NCI-H2081 treated with DMSO at 0.1 percent for 48 hours (cell line): ENCODE measurements around the gene MED1.
"Not testable (repeated sequence)": the region's sequence is repeated elsewhere in the genome, so short reads cannot be mapped to it uniquely, and the experiment has no call there.

Source experiments
- DNase-seq: peaks from one replicate; lab custom pipeline; 2025; lab: John Stamatoyannopoulos, UW

The MED1 gene

GRCh38 chr17:39410279-39410678, 40.8 kb downstream of the MED1 start:
- DNase-seq = no peak

GRCh38 chr17:39408360-39408759, 42.7 kb downstream of the MED1 start:
- no peak for DNase-seq

- no peak for DNase-seq
These were observed 44.1 kb downstream of the MED1 start for GRCh38 chr17:39406951-39407350.

- DNase-seq = no peak
These were observed 45.6 kb downstream of the MED1 start for GRCh38 chr17:39405436-39405835.

GRCh38 chr17:39404542-39405378, 46.3 kb downstream of the MED1 start:
- no peak for DNase-seq

- no peak for DNase-seq
These were observed 48.0 kb downstream of the MED1 start for GRCh38 chr17:39402890-39403605.

GRCh38 chr17:39402244-39402889, 48.7 kb downstream of the MED1 start:
- peak; percentile 69 for DNase-seq

GRCh38 chr17:39401412-39402243, 49.4 kb downstream of the MED1 start, which contains the start of gene FBXL20:
Gene FBXL20, minus strand, starts transcription at chr17:39401626. Its CDS starts 224 bp downstream, at chr17:39401402.
- DNase-seq = peak; percentile 34

- DNase-seq = no peak
These were observed 50.3 kb downstream of the MED1 start for GRCh38 chr17:39400547-39401411.

GRCh38 chr17:39399791-39400190, 51.3 kb downstream of the MED1 start:
- DNase-seq = no peak

- no peak for DNase-seq
These were observed 57.3 kb downstream of the MED1 start for GRCh38 chr17:39393736-39394135.

GRCh38 chr17:39391448-39391847, 59.6 kb downstream of the MED1 start:
- no peak for DNase-seq

- no peak for DNase-seq
These were observed 66.0 kb downstream of the MED1 start for GRCh38 chr17:39385040-39385439.

GRCh38 chr17:39380144-39380543, 70.9 kb downstream of the MED1 start:
- DNase-seq = no peak

- DNase-seq = no peak
These were observed 74.6 kb downstream of the MED1 start for GRCh38 chr17:39376434-39376833.

GRCh38 chr17:39367805-39368204, 83.3 kb downstream of the MED1 start:
- DNase-seq = not testable (repeated sequence)

- no peak for DNase-seq
These were observed 85.2 kb downstream of the MED1 start for GRCh38 chr17:39365872-39366271.

GRCh38 chr17:39365242-39365641, 85.8 kb downstream of the MED1 start:
- DNase-seq = no peak

- DNase-seq = no peak
These were observed 86.6 kb downstream of the MED1 start for GRCh38 chr17:39364236-39365025.

GRCh38 chr17:39361064-39361463, 90.0 kb downstream of the MED1 start:
- DNase-seq = no peak
